GM19455 (cell line): ENCODE results near the gene CEBPA.
"Not testable (repeated sequence)": the region's sequence is repeated elsewhere in the genome, so short reads cannot be mapped to it uniquely, and the experiment has no call there.

Experiments used
- ATAC-seq: cut with Tn5 transposase; IDR thresholded peaks from one replicate; pipeline ENCODE4 v1.9.1; 2021; ENCODE audit not compliant: unreplicated experiment

CEBPA gene

DNA sequence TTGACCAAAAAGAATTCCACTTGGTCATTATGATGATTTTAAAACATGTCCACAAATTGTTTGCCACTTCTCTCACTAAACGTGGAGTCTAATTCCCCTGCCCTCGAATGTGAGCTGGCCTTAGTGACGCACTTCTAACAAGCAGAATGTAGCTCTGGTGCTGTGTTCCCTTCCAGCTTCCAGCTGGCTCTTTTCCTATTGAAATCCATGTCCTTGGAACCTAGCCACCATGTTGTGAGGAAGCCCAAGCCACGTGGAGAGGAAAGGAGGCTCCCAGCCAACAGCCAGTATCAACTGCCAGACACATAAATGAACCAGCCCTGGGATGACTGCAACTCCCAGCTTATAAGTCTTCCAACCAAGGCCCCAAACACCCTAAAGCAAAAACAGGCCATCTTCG lies 23.6 kb upstream of the CEBPA start:
- no peak for ATAC-seq

DNA sequence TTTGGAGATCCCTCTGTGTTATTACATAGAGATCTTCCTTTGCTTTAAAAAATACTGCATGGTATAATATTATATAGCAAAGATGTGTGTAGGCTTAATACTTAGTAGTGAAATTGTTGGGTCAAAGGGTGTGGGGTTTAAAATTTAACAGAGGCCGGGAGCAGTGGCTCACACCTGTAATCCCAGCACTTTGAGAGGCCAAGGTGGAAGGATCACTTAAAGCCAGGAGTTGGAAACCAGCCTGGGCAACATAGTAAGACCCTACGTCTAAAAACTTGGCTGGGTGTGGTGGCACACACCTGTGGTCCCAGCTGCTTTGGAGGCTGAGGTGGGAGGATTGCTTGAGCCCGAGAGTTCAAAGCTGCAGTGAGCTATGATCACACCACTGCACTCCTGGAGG lies 22.3 kb upstream of the CEBPA start:
- no peak for ATAC-seq

DNA sequence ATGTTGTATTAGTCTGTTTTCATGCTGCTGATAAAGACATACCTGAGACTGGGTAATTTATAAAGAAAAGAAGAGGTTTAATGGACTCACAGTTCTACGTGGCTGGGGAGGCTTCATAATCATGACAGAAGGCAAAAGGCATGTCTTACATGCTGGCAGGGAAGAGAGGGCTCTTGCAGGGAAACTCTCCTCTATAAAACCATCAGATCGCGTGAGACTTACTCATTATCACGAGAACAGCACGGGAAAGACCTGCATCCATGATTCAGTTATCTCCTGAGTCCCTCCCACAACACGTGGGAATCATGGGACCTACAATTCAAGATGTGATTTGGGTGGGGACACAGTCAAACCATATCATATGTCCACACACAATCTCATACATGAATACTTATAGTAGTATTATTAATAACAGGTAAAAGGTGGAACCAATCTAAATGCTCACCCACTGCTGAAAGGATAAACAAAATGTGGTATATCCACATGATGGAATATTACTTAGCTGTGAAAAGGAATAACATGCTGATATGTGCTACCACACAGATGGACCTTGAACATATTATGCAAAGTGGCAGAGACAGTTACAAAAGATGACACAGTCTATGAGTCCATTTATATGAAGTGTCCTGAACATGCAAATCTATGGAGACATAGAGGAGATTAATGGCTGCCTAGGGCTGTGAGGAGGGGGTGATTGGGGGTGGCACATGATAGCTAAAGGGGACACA lies 20.9 kb upstream of the CEBPA start:
- no peak for ATAC-seq

DNA sequence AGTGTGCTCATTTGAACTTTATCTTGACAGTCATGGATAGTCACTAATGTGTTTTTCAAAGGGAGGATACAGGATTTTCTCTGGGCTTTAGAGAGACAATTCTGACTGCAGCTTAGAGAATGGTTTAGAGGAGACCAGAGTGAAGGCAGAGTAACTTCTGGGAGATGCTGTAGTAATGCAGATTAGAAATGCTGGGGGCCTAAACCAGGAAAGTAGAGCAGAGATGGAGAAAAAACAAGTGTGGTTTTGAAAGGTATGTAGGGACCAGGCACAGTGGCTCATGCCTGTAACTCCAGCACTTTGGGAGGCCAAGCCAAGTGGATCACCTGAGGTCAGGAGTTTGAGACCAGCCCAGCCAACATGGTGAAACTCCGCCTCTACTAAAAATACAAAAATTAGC lies 18.3 kb upstream of the CEBPA start:
- ATAC-seq, result no peak

DNA sequence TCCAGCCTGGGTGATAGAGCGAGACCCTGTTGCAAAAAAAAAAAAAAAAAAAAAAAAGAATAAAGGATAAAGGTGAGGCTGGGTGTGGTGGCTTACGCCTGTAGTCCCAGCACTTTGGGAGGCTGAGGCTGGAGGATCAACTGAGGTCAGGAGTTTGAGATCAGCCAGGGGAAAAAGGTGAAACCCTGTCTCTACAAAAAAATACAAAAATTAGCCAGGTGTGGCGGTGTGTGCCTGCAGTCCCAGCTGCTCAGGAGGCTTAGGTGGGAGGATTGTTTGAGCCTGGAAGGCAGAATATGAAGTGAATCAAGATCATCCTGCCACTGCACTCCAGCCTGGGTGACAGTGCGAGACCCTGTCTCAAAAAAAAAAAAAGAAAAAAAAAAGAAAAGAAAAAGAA lies 15.7 kb upstream of the CEBPA start:
- ATAC-seq, result not testable (repeated sequence)

DNA sequence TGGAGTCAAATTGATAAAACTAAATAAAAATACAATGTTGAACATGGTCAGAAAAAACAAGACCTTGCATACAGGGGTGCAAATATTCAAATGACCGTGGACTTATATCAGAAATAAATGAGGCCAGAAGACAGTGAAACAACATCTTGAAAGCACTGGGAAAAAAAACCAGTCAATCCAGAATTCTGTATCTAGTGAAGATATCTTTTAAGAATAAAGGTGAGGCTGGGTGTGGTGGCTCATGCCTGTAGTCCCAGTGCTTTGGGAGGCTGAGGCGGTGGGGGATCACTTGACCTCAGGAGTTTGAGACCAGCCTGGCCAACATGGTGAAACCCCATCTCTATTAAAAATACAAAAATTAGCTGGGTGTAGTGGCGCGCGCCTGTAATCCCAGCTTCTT lies 15.2 kb upstream of the CEBPA start:
- no peak for ATAC-seq

DNA sequence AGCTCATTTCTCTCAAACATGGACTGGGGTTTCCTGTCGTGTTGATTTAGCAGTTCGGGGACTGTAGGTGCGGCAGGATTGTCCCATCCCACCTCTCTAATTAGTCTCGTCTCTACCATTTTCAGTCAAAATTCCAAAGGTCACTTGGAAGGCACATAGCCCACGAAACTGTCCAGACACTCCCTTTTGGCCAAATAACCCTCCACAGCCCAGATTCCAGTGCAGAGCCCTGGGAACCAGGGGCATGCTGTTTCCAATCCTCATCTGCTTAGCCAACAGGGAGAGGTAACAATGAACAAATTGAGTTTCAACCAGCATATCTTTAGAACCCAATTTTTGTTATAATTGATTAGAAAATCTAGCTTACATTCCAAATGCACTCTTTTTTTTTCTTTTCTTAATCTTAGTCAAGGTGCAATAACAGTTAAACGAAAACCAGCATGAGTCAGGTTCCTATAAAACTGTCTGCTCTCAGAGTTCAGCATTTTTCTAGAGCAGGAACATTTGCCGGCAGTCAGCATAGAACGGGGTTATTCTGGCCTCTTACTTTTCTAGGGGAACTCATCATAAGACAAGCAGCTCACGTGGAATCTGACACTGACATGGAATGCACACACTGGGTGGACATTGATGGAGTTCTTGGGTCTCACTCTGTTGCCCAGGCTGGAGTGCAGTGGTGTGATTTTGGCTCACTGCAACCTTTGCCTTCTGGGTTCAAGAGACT lies 14.4 kb upstream of the CEBPA start:
- no peak for ATAC-seq

DNA sequence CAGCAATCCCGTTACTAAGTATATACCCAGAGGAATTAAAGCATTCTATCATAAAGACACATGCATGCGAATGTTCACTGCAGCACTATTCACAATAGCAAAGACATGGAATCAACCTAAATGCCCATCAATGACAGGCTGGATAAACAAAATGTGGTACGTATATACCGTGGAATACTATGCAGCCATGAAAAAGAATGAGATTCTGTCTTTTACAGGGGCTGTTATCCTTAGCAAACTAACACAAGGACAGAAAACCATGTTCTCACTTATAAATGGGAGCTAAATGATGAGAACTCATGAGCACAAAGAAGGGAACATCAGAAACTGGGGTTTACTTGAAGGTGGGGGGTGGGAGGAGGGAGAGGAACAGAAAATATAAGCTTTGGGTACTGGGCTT lies 10.5 kb upstream of the CEBPA start:
- not testable (repeated sequence) for ATAC-seq

DNA sequence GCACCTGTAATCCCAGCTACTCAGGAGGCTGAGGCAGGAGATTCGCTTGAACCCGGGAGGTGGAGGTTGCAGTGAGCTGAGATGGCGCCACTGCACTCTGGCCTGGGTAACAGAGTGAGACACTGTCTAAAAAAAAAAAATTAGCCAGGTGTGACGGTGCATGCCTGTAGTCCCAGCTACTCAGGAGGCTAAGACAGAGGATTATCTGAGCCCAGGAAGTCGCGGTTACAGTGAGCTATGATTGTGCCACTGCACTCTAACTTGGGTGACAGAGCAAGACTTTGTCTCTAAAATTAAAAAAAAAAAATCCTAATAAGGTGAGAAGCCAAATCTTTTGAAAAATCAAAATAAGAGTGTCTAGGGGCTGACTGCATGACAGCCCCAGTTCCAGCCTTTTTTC lies 9.7 kb upstream of the CEBPA start:
- ATAC-seq, result no peak

DNA sequence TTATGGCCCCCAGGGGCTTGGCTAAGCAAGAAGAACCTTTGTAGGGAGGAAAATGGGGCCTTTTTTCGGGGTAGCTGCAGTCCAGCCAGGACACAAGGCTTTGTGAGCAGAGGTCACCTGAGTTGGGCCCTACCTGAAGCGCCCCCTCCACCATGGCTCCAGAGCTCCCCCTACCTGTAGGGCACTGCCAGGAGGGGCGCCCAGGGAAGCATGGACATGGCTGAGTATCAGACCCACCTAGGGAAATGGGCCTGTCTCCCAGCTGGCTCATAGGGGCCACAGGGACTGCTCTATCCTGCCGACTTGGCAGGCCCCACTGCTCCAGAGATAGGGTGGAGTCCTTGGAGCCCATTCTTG lies 9.0 kb upstream of the CEBPA start:
- ATAC-seq, result no peak

DNA sequence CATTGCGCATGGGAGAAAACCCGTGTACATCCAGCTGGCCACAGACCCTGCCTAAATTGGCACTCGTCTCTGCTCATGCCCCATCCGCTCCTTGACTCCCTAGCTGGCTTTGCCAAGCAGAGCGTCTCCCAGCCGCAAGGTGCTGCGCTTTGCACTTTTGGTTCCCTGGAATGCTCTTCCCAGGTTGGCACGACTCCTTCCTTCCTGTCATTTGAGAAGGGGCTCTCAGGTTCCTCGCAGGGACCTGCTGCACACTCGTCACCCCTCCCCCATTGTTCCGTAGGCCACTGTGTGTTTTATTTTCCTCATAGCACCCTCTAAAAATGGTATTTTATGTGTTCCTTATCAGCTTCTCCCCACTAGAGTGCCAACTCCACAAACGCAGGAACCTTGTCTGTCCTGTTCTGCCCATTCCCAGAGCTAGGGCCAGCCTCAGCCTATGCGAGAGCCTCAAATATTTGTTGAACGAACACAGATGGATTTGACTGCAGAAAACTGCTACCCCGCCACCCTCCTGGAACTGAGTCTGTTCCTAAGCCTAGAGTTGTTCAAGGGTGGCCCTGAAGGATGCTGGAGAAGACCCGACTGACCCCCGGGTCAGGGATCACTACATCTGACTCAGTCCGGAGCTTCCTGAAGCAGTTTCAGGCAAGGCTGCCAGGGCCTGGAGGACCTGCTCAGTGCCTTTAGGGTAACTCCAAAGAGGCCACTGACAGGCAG lies 8.4 kb upstream of the CEBPA start:
- no peak for ATAC-seq

DNA sequence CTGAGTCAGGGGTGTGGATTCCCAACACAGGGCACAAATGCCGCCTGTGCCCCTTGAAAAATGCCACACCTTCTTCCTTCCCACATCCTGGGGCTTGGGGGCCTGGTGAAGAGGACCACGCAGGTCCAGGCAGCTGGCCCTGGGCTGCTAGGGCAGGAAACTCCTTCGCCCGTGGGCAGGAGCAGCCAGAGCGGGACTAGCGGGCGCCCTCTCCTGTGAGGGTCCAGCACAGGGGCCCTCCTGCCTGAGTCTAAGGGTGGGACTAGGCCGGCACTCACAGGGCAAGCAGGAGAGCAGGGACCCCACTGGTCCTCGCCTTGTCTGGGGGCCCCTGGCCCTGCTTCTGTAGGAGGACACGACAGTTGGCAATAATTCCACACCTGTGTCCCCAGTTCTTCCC lies 7.5 kb upstream of the CEBPA start:
- ATAC-seq, result no peak

DNA sequence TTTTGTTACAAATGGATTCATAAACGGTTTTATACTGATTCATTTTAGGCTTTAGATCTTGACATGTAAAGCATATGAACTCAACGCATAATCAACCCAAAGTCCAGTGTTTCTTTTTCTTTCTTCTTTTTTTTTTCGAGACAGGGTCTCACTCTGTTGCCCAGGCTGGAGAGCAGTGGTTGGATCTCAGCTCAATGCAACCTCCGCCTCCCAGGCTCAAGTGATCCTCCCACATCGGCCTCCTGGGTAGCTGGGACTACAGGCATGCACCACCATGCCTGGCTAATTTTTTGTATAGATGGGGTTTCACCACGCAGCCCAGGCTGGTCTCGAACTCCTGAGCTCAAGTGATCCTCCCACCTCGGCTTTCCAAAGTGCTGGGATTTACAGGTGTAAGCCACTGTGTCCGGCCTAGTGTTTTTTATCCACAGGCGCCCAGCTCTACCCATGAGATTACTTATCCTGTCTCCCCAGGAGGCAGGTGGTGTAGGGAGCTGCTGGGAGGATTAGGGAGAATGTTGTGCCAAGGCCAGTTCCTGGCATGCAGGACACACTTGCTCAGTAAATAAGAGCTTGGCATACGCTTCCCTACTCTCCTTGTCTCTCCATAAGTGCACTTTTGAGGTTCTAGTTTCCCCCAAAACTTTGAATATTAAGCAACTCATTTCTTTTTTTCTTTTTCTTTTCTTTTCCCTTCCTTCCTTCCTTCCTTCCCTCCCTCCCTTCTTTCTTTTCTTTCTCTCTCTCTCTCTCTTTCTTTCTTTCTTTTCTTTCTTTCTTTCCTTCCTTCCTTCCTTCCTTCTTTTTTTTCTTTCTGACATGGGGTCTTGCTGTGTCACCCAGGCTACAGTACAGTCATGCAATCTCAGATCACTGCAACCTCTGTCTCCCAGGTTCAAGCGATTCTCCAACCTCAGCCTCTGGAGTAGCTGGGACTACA lies 4.8 kb upstream of the CEBPA start:
- no peak for ATAC-seq

DNA sequence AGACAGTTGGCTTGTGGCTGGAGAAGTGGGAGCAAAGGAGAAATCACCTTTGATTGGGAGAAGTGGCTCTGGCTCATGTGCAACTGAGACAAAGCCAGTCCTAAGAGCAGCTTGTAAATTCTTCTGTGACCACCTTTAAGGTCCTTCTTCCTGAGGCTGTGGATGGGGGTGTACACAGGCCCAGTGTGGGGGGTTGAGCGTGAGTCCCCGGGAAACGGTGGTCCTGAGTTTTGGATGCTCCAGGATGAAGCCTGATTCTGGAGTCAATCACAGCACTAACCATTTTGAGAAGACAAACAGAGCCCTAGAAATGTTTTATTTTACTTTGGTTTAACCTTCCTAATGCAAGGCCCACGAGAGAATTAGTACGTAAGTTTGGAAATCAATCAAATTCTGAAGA lies 3.9 kb upstream of the CEBPA start:
- ATAC-seq, result no peak

DNA sequence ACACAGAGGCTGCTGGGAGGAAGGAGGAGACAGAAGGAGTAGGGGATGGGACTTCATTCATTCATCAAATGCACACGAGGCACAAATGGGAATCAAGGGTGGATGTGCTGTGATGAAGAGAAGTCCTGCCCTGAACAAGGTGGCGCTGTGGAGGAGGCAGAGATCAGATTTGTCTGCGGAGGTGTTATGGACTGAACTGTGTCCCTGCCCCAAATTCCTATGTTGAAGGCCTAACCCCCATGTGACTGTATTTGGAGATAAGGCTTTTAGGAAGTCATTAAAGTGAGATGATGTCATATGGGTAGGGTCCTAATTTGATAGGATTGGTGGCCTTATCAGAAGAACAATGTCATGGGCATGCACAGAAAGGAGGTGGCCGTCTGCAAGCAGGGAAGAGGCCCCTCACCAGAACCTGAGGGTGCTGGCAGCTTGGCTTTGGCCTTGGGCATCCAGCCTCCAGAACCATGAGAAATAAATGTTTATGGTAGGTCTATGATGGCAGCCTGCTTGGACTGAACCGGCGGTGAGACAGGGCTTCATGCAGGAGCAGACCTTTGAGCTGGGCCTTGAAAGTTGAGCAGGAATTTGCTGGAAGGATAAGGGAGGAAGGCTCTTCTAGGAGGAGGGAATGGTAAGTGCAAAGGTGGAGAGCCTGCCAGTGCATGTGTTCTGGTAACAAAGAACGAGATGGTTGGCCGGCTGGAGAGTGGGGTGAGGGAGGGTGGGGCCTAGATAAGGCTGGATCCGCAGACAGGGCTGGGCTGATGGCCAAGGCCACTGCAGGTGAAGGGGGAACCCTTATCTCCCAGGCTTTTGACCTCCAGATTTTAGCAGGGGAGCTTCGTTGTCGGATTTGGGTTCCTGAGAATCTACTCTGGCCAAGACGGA lies 2.7 kb upstream of the CEBPA start:
- no peak for ATAC-seq

DNA sequence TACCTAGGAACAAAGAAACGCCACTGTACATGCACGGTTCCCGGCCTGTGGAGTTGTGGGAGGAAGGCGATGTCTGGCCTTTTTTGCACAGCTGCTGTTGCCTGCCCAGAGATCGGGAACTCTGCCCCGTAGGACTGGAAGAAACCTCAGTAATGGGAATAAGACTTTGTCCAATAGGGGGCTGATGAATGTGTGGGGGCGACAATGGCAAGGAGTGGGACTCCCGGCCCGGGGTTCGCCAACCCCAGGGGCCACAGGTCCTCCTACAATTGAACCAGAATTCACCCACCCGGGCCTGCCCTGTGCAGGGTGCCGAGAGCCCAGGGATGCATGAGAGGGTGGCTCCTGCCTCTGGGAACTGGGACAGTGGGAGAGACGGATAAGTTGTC lies 2.0 kb upstream of the CEBPA start:
- ATAC-seq, result no peak

DNA sequence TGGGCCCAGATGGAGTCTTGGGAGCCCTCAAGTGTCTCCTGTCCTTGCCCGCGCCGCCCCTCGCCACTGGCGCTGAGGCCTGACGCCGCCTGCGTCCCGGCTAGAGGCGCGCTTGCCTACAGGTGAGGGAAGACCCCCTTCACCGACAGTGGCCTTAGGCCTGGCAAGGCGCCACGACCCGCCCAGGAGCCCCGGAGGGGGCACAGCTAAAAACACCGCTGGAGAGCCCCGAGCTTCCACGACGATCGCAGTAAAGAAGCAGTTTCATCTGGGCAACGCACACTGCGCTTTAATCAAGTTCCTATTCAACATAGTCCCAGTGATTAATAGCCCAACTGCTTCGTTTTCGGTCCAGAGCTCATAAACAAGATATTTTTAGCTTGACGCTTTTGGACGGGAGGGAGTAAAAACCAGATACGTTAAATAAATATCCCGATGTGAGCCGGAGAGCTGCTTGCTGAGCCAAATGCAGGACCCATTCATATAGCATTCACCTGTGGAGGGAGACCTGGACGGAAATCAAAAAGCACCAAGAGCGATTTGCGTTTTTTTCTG lies 1.5 kb upstream of the CEBPA start:
- ATAC-seq, result no peak

DNA sequence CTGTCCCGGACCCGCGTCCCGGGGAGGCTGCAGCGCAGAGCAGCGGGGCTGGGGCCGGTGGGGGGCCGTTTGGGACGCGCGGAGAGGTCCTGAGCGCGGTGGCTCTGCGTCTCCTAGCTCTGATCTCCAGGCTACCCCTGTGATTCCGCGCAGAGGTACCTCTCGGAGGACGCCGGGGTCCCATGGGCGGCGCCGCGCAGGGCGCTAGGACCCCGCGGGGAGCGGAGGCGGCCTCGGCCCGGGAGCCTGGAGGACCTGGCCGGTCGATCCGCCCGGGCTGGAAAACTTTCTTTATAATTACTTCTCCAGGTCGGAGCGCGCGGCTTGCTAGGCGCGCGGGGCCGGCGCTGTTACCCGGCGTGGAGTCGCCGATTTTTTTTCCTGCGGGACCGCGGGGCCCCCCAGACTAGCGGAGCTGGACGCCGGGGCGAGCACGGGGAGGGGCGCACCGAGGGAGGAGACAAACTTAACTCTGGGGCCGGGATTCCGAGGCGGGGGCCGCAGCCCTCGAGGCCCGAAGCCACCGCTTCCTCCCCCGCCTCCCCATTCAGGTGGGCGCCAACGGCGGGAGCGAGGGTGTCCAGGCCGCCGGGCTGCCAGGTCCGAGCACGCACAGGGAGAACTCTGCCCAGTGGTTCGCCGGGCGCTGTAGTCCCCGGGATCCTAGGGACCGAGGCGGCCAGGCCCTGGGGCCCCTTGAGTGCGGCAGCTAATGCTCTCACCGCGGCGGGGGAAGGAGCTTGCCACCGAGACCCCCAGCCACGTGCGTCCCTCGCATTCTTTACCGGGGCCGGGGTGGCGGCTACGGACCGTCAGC lies 848 bp upstream of the CEBPA start:
- peak; percentile 33 for ATAC-seq

DNA sequence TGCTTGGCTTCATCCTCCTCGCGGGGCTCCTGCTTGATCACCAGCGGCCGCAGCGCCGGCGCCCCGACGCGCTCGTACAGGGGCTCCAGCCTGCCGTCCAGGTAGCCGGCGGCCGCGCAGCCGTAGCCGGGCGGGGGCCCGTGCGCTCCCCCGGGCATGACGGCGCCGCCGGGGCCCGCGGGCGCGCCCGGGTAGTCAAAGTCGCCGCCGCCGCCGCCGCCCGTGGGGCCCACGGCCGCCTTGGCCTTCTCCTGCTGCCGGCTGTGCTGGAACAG lies 497 bp downstream of the CEBPA start:
- peak; percentile 16 for ATAC-seq
